GM18861 (cell line): ENCODE results near the gene SPAG6.

Source experiments
- ATAC-seq: cut with Tn5 transposase; IDR thresholded peaks from one replicate; pipeline ENCODE4 v1.9.1; 2021; ENCODE audit not compliant: unreplicated experiment

The SPAG6 gene

DNA sequence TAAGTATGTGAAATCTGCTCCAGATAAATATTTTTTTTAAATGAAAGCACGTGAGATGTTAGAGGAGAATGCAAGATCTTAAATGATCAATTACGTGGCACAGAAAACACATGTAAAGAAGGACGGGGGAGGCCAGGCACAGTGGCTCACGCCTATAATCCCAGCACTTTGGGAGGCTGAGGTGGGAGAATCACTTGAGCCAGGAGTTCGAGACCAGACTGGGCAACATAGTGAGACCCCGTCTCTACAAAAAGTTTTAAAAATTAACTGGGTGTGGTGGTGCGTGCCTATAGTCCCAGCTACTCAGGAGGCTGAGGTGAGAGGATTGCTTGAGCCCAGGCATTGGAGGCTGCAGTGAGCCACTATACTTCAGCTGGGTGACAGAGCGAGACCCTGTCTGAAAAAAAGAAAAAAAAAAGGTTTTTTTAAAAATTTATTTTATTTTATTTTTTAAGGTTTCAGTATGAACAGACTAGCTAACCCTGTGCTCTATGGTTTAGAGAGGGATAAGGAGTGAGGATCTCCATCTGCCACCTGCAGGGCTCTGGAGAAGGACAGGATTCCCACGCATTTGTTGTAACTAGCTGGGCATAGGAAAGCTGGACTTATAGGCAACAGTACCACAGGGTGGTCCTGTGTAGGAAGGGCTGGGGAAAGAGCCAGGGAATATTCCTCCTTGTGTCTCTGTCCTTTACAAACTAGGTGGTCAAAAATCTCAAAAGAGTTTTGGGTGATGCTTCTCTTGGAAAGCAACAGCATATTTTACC, 113.2 kb downstream of the SPAG6 start:
- no peak for ATAC-seq

DNA sequence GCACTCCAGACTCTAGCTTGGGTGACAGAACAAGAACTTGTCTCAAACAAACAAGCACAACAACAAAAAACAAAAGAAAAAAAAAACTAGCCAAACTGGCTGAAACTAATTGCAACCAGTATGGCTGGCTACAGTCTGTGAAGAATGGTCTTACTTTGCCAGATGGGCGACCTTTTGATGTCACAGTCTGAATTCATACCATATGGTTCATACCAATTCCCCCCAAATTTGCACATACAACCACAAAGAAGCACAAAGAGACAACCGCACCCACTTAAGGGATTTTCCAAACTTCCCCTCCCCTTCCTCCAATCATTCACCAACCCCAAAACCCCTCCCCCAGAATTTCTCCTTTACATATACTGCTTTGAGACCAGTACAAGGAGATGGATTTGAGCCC, 114.2 kb downstream of the SPAG6 start:
- no peak for ATAC-seq

DNA sequence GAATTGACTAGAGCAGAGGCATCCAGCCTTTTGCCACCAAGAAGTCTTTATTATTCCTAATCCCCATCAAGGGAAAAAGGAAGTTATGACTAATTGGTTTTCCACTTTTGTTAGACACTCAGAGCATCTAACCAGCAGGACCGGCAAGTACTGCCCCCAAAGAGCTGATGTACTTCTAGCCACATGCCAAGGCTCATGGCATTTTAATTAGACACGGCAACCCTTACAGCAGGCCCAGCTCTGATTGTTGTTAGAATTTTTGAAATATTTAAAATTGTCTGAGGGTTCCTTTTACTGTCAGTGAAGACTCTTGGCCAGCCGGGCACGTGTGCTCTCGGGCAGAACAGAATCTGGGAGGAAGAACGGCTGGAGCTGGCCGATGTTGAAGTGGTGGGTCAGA, 114.8 kb downstream of the SPAG6 start:
- no peak for ATAC-seq

DNA sequence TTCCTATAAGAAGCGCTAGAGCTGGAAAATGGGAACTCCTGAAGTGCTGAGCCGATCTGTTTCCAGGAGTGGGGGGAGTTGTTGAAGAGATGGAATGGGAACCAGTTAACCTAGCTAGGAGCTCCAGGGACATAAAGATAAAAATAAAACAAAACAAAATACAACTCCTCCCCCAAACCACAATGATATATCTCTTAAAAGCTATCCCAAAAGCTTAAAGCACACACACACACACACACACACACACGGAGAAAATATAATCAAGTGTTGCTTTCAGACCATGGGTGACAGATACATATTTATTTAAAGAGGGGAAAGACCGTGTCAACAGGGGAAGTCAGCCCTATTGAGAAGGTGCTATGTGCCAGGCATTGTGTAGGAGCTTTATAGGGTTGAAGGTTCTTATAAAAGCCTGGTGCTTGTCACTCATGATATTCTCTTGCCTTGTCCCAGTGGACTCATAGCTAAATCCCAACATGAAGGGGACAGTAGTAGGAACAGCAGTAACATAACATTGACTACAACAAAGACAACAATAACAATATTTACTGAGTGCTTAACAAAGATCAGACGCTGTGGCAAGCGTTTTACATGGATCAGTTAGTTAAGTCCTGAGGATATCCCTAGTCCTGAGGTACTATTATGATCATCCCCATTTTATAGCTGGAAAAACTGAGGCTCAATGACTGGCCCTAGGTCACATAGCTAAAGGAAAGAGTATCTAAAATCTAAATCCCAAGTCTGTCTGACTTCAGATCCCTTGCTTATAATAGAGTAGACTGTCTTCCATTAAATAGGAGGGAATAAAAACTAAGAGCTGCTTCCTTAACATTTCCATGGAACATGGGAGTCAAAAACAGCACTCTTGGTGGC, 115.5 kb downstream of the SPAG6 start:
- ATAC-seq, result no peak

GRCh38 chr10:22461891-22462290, 116.6 kb downstream of the SPAG6 start:
- no peak for ATAC-seq

- ATAC-seq, result no peak
Observed at GRCh38 chr10:22463255-22463654, 118.0 kb downstream of the SPAG6 start.

GRCh38 chr10:22464966-22465629, 119.8 kb downstream of the SPAG6 start:
- no peak for ATAC-seq

DNA sequence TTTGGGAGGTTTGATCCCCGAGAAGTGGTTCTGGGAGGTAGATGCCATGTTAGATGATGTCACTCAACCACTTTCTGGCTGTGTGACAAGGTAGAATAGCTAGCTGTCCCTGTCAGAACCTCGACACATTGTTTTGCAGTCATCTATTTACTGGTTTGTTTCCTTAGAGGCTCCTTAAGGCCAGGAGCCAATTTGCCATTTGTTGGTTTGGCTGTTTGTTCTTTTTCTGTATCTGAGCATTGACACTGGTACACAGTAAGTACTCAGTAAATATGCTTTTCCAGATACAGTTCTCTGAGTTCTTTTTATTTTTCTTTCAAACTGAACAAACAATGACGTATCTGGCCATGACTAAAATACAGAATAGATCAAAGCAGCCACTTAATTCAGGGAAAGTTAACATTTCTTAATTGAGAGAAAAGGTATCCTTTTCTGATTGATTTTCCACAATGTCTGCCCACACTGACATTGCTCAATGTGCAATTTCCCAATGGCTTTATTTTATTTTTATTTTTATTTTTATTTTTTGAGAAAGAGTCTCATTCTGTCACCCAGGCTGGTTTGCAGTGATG, 121.6 kb downstream of the SPAG6 start:
- no peak for ATAC-seq
